Fibroblast of peridontal ligament (primary cell): ENCODE measurements around the gene CIBAR2.
A peak's percentile ranks its signal among the peaks of the same experiment; 100 is the strongest.

ENCODE experiments used
- DNase-seq: peaks from one replicate; pipeline ENCODE4 v3.0.0-alpha.2; 2010; ENCODE audit errors: extremely low read depth

CIBAR2 gene

DNA sequence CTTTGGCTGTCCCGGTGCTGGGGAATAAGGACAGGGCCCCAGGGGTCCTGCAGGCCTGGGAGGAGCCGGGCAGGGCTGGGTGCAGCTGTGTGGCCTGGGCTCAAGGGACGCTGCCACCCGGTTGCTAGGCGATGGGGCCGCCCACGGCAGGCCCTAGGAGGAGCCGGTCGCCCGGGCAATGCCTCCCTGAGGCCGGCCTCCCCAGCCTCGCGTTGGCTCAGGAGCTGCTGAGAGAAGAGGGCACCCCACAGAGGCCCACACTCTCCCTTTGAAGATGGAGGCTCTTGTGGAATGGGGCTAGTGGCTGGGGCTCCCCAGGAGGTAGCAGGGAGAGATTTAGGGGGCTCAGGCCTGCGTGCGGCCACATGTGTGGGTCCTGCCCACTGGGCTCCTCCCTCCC lies at the start of gene CIBAR2:
TSS of gene CIBAR2 (minus strand) at position 109 of the 400 bp plus-strand sequence. CDS start 120 bp downstream, outside the sequence.
- DNase-seq: no peak

DNA sequence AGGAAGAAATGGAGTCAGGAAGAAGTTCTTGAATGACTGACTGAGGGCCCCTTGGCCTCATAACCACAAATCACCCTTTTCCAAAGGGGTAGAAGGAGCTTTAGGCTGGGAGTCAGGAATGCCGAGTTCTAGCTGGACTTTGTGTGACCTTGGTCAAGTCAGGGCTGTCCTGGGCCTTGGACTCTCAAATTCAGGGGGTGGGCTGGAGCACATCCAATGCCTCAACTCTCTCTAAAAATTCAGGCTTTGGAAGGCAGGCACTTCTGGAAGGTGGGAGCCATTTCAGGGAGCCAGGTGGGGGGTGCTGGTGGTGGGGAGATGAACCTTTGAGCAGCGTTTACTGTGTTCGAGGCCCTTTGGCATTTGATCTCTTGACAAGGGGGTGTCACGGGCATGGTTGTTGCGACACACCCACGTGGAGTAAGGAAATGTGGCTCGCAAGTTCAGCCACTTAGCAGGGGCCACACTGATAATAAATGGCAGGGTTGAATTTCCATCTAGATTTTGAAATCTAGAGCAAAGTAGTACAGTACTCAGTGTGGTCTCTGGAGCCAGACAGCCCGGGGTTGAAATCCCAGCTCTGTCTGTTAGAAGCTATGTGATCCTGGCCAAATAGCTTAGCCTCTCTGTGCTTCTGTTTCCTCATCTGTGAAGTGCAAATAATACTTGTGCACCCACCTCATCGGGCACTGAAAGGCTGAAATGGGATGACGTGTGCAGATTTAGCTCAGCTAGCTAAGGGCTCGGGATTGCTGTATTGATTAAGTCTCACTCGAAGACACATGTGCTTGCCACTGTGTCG lies 47.1 kb upstream of the CIBAR2 start:
- DNase-seq: no peak

DNA sequence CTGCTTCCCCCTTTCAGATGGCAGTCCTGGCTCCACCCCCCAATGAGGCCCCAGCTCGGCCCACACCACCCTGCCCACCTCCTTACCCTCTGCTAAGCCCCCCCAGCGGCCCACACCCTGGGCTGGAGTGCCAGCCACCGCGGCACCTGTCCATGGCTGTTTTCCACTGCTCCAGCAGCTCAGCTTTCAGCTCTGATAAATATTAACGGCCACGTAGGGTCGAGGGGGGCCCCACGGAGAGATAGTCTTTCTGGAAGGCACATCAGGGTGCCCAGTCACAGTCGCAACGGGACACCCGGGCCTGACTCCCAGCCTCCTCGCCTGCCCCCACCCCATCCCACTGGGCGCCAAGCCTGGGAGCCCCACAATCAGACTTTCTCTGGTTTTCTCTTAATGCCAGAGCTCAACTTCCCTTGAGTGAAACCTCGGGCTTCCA lies 46.5 kb upstream of the CIBAR2 start:
- DNase-seq: no peak

DNA sequence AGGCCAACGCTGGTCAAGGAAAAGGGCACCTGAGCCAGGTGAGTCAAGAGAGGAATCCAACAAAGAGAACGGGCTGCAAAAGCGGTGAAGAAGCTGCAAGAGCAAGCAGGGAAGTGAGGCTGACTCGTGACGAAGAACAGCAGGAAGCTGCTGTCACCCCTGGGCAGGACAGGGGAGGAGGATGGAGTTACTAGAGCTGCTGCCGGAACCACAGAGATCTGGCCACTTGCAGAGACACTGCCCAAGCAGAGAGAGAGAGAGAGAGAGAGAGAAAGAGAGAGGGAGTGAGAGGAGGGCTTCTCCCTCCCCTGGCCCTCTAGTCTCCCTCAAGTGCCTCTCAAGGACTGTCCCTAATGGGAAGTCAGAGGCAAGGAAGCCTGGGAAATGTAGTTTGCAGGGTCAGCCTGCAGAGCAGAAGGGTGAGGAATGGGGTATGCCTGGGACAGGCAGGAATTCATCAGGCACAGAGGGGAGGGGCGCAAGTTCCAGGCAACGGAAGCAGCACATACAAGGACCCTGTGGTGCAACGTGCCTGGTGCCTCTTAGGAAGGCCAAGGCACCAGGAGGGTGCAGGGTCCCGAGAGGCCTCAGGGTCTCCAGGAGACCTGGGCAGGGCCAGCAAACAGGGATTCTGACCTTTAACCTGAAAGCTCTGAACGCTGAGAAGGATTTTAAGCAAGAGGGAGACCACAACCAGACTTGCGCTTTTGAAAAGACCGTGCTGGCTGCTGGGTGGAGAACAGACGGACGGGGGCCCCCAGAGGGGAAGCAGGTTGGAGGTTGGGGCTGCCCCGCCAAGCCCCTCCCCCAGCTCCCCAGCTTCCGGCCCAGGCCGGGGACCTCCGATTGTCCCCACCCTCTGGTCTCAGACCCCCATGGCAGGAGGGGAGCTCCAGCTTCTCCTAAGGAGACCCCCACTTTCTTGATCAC lies 45.8 kb upstream of the CIBAR2 start:
- DNase-seq: no peak

DNA sequence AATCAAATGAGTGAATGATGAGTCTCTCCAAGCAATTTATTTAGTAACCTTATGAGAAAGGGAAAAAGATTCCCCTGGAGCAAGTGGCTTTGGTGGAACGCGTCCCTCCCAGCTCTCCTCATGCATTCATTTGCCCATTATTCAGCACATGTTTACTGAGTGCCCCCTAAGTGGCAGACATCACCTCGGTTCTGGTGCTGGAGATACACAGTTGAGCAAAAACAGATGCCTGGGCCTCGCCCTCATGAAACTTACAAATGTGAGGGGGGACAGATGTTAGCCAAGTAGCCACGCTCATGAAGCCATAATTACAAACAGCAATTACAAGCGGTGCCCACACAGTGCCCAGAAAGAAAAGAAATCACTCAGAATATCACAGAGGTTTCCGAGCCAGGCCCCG lies 45.1 kb upstream of the CIBAR2 start:
- no peak for DNase-seq

DNA sequence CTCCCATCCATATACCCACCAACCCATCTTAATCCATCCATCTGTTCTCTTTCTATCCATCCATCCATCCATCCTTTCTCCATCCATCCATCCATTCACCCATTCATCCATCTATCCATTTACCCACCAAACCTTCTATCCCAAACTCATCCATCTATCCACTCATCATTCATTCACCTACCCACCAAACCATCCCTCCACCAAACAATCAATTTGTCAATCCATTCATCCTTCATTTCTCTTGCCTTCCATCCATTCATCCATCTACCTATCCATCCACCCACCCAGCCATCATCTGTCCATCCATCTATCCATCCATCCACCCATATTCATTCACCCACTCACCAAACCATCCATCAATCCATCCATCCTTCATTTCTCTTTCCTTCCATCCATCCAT lies 44.6 kb upstream of the CIBAR2 start:
- no peak for DNase-seq

DNA sequence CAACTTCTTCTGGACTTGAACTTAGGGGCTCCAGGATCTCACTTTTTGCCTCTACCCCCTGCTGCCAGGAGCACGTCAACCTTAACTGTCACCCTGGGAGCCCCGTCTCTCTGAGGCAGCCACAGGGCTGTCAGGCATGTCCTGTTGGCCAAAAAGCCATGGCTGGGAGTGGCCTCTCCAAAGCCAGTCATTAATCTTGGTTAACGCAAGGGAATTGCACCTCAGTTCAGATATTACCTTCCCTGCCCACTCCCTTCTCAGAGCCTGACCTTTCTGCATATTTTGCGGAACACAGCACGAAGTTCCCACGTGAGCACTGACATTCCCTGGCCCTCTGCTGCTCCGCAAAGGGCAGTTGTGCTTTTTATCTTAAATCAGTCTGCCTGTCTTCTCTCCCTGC lies 44.2 kb upstream of the CIBAR2 start:
- DNase-seq: no peak

DNA sequence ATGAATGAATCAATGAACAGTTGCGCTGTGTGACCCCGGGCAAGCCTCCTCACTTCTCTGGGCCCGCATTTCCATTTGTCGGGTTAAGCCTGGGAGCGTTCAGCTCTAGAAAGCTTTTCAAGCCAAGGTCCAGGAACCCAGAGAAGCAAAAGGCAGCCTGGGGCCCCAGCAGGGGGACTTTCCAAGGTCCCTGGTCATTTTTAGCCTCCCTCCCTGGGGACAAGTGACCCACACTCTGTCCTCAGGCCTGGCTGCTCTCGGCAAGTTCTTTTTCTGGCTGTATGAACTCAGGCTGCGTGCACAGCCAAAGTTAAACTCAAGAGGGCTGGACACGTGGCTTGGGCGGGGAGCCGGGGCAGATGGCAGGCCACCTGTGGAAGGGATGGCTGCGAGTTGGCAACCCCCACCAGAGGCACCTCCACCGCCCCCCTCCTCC lies 41.4 kb upstream of the CIBAR2 start:
- no peak for DNase-seq

DNA sequence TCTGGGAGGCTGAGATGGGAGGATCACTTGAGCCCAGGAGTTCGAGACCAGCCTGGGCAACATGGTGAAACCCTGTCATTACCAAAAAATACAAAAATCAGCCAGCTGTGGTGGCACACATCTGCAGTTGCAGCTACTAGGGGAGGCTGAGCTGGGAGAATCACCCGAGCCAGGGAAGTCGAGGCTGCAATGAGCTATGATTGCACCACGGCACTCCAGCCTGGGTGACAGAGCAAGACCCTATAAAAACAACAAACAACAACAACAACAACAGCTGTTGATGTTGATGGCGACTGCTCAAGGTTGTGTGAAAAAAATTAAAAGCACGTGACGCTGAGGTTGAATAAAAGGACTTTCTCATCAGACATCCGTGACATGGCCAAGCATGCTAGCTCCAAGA lies 40.8 kb upstream of the CIBAR2 start:
- no peak for DNase-seq

DNA sequence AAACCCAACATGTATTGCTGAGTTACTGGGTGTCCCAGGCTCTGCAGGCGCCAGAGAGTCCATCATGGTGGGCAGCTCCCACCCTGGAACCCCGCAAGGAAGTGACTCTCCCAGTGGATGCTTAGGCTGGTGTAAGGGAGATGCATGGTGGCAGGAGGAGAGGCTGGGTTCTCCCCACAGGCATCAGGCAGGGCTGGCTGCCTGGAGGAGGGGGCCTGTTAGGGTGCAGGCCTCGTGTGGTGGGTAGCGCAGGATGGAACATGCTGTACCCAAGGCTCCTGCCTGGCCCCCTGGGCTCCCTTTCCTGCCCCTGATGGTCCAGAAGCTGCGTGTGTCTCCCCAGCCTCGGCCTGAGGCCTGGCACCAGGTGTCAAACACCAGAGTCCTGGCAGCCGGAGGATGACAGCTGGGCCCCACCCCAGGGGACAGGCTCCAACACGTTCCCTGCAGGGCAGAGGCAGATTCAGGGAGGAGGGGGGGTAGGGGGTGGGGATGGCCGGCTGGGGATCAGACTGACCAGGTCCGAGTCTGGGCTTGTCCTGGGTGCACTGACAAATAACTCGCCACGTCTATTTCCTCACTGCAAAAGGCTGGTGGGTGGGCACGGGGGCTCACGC lies 40.2 kb upstream of the CIBAR2 start:
- no peak for DNase-seq

DNA sequence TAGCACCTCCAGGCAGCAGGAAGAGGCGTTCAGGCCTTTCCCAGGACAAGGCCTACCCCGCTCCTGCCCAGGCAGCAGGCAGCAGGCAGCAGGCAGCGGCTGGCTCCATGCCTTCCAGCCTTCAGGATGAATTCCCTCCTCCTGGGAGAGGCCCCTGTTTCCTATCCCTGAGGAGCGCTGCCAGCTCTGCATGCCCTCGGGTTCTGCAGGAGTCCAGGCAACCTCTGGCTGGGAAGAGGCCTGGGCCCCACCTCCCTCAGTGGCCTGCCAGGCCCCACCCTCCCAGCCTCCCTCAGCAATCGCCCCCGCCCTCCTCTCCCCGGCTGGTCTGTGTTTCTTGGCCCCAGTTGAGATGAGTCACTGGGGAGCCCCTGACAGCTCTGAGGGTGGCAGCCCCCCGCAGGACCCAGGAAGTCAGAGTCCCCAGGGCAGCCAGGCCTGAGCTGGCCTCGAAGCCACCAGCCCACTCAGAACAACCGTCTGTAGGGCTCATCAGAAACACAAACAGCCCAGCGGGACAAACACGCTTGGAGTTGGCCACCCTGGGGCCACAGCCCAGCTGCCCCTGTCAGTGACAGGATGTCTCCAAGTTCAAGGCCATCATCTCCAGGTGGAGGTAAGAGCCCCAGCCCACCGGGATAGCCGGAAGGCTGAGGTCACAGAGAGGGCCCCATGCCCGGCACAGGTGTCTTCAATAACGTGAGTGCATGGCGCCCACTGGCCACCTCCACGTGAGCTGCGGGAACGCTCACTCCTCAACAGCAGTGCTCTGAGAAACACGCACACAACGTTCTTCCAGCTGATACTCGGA lies 39.5 kb upstream of the CIBAR2 start:
- DNase-seq: peak; percentile 68

DNA sequence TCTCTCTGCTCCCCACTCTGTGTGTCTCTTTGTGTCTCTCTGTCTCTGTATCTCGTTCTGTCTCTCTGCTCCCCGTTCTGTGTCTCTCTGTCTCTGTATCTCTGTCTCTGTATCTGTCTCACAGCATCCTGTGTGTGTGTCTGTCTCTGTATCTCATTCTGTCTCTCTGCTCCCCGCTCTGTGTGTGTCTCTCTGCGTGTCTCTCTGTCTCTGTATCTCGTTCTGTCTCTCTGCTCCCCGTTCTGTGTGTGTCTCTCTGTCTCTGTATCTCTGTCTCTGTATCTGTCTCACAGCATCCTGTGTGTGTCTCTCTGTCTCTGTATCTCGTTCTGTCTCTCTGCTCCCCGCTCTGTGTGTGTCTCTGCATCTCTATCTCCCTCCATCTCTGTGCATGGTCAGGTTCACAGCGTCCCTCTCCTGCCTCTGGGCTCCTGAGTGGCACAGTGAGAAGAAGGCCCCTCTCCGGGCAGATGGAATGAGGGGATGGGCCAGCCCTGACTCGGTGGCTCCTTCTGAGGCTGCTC lies 38.9 kb upstream of the CIBAR2 start:
- DNase-seq: no peak

DNA sequence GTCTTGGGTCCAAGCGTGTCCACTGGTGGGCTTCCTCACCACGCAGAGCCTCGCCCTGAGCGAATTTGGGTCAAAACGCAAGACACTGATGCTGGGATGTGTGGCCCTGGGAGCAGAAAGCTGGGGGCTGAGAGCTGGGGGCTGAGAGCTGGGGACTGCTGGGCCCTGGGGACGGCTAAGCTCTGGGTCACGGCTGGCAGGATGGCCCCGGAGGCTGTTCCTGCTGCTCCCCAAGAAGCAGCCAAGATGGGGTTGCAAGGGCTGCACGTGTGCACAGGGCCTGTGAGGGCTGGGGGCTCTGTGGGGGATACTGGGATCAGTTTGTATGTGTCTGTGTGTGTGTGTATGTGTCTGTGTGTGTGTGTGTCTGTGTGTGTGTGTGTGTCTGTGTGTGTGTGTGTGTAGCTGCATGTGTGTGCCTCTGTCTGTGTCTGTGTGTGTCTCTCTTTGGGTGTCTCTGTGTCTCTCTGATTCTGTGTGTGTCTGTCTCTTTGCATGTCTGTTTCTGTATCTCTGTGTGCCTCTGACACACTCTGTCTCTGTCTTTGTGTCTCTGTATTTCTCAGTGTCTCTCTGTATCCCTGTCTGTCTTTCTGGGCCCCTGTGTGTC lies 38.2 kb upstream of the CIBAR2 start:
- no peak for DNase-seq

DNA sequence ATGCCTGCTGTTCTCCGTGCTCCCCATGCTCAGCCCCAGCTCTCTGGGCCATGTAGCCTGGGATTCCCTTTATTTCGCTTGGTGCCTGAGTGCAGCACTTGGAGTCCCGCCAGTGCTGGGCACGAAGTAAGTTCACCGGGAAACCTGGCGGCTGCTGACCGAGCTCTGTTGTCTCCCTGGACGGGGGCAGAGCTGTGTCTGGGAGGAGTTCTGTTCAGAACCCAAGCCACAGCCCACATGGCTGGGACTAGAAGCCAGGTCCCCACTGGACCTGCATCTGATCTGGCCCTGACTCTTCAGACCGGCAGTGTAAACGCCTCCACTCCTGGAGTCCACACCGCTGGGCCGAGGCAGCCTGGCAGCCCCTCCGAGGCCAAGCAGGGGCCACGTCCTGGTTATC lies 37.5 kb upstream of the CIBAR2 start:
- no peak for DNase-seq

DNA sequence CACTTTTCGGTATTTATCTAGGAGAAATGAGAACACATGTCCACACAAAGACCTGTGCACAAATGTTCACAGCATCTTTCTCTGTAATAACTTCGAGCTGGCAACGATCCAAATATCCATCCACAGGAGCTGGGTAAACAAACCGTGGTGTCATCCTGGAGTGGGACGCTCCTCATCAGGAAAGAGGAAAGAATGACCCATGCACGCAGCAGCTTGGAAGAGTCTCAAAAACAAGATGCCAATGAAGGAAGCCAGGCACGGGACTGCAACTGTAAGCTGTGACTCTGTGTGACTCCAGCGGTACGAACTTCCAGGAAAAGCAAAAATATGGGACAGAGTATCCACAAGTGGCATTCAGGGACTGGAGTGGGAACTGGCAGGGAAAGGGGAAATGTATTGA lies 36.7 kb upstream of the CIBAR2 start:
- DNase-seq: no peak

DNA sequence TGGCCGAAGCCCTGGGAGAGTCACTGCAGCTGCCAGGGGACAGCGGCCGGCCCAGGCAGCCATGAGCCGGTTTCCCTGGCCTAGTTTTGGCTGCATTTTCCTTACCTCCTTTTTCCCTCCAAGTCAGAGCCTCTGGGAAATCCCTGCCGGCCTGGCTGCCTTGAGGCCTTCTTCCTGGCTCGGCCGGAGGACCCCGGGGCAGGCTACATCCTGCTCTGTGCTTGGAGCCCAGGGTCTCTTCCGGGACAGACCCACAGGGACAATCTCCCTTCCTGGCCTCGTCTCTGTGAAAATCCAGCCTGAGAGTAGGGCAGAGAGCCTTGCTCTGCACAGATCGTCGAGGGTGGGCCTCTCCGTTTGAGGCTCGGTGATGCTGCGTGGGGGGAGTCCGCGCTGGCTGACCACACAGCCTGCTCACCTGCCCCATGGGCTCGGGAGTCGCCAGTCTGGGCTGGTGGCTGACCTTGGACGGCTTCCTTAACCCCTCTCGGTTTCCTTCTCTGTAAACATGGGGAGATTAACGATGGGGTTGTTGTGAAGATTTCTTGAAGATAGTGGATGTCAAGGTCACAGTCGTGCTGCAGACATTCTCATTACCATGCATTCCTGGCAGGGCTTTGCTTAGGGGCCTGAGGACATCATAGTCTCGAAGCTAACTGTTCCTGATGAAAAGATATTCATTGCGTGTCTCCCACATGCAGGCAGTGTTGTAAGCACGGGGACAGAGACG lies 34.8 kb upstream of the CIBAR2 start:
- DNase-seq: no peak

DNA sequence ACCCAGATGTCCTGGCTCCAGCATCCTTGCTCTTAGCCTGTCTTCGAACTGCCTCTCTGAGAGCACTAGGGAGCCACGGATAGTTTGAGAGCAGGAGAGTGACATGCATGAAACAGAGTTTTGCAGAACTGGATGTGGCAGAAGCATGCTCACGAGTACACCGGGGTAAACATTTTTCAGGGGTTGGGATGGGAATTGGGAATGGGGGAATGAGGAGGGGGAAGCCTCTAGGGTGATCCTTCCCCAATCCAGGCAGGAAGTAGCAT lies 34.2 kb upstream of the CIBAR2 start:
- no peak for DNase-seq

DNA sequence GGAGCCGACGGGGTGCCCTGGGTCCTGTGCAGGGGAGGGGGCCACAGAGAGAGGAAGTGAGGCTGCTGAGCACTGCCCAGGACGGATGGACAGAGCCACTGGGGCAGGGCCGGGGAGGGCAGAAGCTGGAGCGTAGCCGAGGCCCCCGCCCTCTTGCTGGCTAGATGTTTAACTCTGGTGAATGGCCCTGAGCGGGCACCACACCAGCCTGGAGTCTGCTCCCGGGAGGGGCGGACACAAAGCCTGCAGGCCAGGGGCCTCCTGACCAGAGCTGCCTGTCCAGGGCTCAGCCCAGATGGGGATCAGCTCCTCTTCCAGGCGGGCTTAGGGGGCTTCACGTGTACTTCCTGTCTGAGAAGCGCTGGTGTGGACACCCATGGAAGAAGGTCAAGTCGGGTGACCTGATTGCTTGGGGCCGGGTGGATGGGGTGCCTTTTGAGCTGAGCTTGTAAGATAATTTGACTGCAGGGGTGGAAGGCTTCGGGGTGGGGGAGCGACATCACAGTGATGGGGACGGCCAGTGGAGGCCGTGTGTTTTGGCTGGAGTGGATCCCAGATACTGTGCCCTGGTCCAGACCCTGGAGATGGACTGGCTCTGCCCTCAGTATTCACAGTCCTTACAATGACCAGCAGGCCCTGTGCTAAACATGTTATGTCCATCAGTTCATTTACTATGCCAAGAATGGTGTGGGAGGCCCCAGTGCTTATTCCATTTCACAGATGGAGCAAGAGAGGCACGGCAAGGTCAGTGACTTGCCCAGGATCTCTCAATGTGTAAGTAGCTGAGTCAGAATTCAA lies 33.7 kb upstream of the CIBAR2 start:
- DNase-seq: no peak

DNA sequence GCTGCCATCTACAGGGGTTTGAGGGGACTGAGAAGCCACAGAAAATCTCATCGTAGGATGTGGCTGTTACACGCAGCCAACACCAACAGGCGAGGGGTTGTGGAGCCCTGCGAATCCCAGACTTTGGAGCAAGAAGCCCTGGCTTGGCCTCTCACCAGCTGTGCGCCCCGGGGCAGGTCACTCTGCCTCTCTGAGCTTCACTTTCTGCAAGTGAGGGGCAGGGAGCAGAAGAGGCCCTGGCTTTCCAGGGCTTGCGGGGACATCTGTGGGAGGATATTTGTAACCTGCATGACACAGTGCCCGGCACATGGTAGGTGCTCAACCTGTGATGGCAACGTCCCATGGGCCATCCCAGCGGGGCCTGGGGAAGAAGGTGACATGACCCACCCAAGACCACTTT lies 32.9 kb upstream of the CIBAR2 start:
- DNase-seq: no peak
